Activated T-cell treated with anti-CD3 and anti-CD28 coated beads, Interleukin-2, amount 50 U/mL, for 1 hour (primary cell): ENCODE results near the gene NPFF.
A peak's percentile ranks its signal among the peaks of the same experiment; 100 is the strongest.

Experiments
- DNase-seq: peaks from one replicate; pipeline ENCODE4 v3.0.0-alpha.2; 2020

NPFF gene

DNA sequence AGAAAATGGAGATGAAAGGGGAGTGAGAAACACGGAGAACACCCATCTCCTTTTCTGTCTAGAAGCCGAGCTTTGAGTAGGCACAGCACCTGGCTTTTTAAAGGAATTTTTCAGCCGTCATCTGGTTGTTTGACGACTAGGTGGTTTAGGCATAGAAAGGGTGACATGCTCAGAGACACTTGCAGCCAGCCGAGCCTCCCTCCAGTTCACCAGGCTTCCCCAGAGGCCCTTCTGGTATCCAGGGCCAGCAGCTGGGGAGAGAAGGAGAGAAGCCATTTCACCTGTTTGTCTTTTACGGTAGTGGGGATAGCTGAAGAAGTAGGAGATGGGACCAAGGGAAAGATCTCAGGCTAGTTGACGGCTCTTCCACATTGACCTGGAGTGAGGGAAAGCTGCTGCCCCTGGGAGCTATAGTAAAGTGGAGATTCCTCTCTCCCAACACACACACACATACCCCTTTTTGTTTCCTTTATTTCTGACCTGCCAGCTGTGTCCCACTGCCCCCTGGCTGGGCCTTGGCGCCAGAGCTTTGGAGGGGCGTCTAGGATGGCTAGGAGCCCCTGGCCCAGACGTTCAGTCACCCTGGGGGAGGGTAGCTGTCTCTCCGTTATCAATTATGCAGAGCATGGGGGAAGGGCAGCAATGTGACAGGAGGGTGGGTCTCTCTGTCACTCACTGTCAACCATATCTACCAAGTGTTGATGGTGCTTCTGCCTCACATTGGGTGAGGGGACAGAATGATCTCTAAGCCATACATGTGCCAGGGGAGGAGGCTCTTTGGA lies 13.5 kb downstream of the NPFF start:
- no peak for DNase-seq

DNA sequence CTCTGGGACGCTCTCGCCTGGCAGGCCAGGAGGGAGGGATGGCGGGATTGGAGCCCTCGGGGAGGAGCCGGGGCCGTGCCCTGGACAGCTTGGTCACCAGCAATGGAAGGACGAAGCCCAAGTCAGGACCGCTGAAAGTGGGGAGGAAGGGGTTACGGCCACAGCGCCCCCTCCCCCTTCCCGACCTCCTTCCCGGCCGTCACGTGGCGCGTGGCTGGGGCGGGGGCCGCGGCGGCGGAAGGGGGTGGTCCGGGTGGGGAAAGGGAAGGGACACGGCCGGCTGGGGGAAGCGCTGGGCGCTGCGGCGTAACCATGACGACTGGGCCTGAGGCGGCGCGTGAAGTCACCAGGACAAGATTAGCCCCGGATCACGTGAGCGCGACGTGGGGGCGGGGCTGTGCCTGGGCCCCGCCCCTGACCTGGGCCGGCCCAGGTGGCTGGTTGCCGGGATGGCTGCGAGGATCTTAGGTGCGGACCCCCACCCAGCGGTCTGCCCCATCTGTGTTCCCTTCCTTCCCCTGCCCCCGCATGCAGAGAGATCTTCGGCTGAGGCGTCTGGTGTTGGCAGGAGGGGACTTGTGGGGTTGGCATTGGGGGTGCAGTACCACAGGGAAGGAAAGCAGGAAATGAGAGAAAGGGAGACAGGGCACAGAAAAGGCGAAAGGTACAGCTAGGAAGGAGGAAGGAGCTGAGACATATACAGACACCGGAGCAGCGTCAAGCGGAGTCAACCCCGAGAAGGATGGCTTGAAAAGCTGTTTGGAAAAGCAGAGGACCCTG lies 14.3 kb downstream of the NPFF start:
- peak; percentile 86 for DNase-seq

DNA sequence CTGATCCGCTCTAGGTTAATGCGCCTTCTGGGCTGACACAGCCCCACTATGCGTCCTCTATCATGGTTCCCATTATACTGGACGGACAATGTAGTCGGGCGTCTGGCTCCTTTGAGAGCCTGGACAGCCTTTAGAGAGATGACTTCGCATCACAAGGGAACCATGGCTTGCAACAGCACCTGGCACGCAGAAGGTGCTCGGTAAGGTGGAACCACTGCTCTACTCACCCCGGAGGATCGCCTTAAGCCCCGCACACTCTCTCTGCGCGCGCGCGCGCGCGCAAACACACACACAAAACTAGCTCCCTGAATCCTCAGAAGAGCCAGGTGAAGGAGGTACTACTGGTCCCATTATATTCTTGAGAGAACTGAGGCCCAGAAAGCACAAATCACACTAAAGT lies 15.1 kb downstream of the NPFF start:
- no peak for DNase-seq

DNA sequence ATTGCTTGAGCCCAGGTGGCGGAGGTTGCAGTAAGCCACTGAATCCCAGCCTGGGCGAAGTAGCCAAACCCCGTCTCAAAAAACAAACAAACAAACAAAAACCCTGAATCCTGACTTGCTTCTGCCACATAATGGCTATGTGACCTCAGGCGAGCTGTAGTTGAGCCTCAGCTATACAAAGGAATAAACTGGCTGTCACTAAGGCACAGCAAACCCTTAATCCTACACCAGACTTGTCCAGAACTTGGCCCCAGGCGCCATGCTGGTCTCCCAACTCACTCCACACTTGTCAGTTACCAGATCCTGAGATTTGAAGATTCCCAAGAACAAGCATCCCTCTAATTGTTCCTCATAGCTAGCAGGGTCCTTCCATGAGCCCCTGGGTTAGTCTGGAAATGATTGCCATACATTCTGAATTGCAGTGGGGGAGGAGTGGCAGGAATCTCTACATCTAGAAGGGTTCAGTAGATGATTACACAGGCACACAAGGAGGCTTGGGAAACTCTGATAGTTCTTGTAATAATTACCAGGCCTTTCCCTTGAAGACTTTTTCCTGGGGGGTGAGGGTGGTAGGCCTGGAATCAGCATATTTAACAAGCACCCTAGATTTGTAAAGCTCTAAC lies 17.9 kb downstream of the NPFF start:
- no peak for DNase-seq

DNA sequence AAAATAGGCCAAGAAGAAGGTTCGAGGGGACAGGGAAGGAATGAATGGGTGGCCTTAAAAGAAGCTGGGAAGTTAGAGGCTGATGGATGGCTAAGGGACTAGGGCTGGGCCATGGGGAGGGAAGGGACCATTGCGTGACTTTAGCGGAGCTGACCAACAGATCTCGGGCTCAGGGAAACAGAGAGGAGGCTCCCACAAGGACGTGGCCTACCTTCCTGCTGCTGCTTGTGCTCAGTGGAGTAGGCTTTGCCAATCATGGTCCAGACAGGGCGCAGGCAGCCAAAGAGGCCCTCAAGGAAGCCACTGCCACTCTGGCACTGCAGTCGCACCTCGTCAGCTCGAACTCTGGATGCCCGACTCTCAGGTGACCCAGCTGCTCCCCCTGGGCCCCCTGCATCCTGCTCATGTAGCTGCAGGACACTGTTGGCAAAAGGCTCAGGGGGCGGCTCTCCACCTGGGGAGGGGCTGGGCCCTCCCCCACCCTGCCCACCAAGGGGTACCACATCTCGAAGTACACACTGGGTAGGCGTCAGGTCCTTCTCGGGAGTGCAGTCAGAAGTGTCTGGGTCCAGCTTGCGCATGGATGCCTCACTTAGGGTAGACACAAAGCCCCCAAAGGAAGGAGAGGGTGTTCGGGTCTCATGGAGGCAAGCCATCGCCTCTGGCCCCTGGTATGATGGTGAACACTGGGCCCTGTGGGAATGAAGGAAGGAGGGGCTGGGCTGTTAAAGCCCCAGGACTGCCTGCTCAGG lies 20.4 kb downstream of the NPFF start:
- no peak for DNase-seq

DNA sequence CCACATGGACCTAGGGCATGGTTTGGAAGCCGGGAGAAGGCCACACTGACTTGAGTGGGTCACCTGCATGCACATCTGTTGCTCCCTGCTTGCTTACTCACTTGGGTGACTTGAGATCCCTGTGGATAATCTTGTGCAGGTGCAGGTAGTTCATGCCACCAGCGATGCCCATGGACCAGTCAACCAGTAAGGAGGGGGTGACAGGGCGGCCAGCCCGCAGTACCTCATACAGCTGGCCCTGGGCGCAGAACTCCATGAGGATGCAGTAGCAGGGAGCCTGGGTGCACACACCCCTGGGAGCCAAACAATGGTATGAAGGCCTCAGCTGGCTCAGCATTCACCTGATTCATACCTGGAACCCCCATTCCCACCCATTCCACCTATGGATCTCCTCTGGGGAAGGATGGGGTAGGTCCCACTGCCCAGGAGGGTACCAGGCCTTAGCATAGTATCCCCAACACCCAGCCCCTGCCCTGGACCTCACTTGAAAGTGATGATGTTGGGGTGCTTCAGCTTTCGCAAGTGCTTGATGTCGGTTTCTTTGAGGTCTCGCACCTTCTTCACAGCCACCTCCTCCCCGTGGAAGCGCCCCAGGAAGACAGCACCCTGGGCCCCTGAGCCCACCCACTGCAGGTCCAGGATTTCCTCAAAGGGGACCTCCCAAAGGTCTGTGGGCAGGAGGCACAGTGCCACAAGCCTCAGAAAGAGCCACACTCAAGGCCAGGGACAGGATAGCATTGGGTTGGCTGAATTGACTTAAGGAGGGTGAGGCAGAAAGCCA lies 21.1 kb downstream of the NPFF start:
- DNase-seq: peak; percentile 18

DNA sequence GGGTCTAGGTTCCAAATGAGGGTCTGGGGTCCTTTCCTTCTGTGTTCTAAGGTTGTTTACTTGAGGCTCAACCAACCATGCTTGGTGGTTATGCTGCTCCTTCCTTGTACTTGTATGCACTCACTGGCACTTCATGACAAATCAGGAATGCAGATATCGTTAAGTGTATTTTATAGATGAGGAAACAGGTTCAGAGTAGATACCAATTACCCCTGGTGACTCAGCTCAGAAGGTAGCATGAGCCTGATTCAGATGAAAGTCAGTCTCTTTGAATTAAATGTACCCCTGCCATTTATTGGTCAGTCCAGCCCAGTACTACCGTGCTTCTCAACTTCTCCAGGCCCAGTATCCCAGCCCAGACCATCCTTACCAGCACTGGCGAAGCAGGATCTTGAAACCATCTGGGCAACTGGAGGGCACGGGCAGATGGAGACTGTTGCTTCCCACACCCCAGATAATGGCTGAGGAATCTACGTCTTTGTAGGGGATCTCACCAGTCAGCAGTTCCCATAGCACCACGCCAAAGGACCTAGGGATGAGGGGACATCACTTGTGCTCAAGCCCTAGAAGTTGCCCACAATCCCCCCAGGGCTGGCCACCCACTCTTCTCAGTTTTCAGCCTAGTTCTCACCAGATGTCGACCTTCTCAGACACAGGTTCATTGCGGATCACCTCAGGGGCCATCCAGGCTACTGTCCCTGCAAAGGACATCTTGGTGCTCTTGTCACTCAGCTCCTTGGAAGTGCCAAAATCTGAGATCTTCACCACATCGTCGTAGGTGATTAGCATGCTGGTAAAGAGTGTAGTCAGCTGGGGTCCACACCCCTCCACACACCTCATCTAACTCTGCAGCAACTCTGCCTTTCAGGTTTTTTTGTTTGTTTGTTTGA lies 22.4 kb downstream of the NPFF start:
- peak; percentile 16 for DNase-seq

DNA sequence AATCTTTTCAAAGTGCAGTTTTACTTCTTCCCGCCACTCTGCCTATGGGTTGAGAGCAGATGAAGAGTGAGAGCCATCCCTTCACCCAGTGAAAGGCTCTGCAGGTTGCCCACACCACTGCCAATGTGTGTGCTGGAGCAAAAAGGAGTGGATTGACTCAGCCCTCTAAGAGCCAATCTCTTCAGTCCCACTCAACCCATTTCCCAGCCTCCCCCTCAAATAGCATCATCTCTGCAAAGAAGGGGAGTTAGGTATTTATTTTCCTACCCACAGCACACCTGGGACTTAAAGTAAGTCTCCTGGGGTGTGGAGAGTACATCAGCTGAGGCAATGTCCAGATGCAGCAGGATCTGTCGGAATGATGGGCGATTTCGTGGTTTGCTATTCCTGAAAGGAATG lies 23.3 kb downstream of the NPFF start:
- DNase-seq: no peak

DNA sequence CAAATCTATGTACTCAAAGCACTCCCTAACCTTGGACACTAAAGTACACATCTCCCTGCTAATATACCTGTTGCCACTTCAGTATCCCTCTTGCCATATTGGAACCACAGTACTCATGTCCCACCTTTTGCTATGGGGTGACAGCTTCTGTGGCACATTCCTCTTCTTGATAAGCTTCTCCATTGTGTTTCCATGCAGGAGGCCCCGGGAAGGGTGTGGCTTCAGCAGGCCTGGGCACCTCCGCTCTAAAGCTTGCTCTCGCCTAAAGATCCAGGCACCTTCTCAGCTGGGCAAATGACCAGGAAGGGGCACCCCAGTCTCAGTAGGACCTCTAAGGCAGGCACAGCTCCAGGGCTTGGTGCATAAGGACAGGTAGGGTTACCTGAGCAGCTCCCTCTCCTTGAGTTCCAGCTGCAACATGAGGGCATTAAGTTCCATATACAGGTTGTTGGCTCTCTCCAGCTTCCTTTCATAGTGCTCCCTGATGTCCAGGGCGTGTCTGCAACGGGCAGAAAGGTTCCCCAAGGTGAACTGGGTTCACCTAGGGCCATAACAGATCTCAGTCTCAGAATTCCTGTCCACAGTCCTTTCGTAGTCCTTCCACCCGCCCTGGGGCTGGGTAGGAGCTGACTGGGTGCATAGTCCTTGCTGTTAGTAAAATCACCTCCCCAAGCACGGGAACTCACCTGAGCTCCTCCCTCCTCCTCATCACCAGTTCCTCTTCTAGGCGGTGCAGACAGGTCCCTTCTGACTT lies 23.9 kb downstream of the NPFF start:
- DNase-seq: peak; percentile 23

DNA sequence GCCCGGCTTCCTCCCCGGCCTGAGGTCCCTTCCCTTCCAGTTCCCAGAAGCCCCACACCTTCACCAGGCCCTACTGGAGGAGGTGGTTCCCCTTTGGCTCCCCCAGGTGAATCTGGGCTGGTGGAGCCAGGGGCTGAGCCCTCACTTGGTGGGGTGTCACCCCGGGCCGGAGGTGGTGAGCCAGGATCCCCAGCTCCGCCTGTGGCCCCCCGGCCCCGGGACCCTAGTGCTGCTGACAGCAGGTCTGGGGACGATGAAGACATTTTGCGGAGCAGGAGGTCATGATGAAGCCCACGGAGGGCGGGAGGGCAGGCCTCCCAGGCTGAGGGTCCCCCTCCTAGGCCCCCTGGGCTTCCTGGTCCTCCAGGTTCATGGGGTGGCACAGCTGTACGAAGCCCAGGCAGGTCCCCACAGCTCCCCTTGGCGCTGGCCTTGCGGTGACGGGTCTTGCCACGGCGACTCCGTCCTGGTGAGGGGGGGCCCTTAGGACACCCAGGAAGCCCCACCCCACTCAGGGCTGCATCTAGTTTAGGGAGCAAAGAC lies 24.6 kb downstream of the NPFF start:
- peak; percentile 21 for DNase-seq

DNA sequence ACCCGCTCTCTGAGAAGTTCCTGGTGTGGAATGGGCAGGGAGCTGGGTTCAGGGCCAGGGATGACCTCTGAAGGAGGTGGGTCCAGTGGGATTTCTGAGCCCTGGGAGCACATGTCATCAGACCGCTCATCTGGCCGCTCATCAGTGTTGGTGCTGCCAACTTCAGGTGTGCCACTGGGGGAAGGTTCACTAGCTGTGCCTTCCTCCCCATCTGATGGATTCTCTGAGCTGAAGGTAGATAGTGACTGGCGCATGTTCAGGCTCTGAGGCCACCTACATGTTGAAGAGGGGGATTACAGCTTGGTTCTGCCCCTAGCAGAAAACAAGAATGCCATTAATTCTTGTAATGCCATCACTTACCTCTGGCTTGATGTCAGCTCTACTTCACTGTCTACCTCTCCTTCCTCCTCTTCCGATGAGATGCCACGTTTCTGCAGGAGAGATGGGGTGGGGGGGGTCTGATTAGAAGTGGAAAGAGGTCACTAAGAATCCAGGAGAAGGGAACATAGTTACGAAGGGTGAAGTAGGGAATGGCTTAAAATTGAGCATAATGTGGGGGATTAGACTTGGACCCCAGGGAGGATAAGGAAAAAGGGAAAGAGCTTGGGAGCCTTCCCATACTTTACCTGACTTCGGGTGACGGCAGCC lies 25.2 kb downstream of the NPFF start:
- DNase-seq: peak; percentile 20

DNA sequence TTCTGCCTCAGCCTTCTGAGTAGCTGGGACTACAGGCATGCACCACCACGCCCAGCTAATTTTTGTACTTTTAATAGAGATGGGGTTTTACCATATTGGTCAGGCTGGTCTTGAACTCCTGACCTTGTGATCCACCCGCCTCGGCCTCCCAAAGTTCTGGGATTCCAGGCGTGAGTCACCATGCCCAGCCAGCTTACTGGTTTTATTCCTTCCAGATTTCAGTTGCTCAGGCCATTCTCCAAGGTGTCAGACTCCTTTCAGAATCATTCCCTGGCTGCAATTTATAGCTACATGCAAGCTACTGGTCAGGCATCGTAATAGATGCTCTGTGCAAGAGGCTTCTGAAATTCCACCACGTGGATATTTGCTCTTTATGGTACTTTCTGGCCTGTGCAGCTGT lies 25.8 kb downstream of the NPFF start:
- DNase-seq: peak; percentile 14

DNA sequence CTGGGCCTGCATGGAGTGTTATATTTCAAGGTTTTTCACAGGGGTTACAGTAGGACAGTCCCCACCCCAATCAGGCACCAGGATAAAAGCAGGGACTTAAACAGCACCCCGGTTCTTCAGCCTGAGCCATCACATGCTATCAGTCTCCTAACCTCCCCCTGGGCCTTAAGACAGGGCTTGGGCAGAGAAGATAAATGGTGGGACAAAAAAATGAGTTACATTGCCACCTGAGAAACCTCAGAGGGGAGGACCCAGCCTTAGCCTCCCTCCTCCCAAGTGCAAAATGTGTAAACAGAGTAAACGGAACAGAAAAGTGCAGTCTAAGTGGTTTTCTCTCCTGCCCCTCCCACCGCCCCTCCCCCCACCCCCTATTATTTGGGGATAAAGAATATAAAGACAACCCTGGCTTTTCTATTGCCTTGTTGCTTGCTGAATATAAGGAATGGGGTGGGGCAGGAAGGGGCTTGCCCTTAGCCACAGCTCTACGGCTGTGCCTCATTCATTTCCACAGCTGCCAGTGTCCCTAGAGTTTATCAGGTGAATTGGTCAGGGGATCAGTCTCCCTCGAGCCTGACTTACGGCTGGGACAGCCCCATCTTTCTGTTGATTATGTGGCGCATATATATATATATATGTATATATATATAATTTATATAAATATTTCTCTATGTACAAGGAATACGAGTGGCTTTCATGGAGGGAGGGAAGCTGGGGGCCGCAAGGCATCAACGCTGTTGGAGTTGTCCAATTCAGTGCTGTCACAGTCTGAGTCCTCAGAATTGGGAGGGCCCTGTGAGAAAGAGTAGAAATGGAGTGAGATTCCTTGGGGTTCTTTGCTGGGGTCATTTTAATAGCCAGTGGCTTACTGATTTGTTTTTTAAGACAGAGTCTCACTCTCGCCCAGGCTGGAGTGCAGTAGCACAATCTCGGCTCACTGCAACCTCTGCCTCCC lies 26.5 kb downstream of the NPFF start:
- peak; percentile 13 for DNase-seq

DNA sequence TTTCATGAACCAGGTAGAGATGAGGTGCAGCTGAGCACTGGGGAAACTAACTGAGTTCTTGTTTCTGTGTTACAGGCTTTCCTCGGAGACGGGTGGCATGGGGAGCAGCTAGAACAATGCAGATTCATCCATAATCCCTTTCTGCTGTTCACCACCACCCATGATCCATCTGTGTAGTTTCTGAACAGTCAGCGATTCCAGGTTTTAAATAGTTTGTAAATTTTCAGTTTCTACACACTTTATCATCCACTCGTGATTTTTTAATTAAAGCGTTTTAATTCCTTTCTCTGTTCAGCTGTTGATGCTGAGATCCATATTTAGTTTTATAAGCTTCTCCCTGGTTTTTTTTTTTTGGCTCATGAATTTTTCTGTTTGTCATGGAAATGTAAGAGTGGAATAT lies 28.0 kb downstream of the NPFF start:
- no peak for DNase-seq

DNA sequence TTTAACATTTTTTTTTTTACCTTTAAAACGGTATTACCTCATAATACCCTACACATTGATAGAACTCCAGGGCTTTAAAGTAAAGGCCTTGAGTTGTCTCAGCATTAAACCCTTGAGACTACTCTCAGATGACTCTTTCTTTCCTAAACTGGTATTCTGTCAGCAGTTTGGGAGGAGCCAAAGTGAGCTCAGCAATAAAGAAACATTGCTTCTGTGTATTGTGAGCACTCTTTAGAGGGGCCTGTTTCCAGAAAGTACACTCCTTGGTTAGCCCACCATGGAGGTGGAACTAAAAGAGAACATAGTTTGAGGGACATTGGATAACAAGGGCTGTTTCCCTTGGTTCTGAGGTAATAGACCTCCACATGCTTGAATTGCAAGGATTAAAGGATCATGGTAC lies 28.4 kb downstream of the NPFF start:
- no peak for DNase-seq

DNA sequence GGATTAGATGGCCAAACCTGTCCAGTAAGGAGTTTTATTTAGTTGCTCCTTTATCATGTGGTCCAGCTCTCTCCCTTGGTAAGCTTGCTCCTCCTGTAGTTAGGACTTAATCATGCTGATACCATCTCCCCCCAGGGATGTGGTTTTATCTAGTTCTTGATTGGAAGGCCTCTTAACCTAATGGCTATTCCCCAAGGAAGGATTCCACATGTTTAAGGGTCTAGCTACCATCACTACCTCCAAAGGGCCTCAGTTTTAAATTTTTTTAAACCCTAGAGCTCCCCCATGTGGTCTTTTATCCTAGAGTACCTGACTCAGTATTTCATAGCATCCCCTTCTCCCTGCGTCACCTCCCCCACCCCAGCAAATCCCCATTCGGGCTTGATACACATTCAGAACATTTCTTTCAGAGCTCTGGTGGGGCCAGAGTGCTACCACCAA lies 30.5 kb downstream of the NPFF start:
- no peak for DNase-seq

DNA sequence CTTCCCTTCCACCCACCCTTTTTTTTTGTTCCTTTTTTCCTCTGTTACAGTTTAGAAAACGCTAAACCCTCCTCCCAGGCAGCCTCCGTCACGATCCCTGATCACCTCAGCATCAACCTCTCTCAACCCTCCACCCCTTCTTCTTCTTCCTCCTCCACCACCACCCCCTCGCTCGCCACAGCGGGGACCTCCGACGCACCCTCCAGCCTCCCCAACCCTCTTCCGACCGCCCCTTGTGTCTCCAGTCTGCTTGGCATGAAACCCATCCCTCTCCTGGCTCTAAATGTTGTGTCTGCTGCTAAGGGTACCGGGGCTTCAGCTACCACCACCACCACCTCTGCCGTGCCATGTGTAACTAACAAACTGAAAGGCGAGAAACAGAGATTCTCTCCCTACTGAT lies 32.5 kb downstream of the NPFF start:
- no peak for DNase-seq

DNA sequence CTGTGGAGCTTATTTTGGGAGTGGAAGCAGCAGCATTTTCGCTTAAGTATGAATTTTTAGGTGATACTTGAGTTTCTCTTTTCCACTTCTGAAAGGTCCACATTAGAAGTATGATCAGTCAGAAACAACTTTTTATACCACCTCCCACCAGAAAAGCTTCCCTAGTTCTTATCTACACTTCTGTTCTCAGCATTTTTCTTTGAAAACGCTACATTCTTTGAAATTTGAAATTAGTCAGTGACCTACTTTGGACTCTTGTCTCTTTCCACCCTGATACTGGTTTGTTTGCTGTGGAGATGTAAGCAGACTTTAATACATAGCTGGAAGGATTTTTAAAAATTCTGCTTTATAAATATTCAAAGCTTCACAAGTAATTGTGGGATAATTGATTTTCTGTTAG lies 33.2 kb downstream of the NPFF start:
- DNase-seq: no peak
